Loucy (cell line): ENCODE results near the gene FOXB2.

Source experiments
- H2AFZ ChIP-seq: fragments of 200-600 bp; sonication (generic); 2 replicates; pipeline ENCODE4 v1.6.0; 2016; ENCODE audit warnings: antibody characterized with exemption, mild to moderate bottlenecking, low read length, moderate library complexity
- H3F3A ChIP-seq: fragments of 200-600 bp; 2 replicates; pipeline ENCODE4 v1.6.0; 2016; ENCODE audit warnings: antibody characterized with exemption, low read depth, mild to moderate bottlenecking
- H3K27me3 ChIP-seq: fragments of 200-600 bp; sonication (generic); 2 replicates; pipeline ENCODE4 v1.6.1; 2014; ENCODE audit warnings: low read length, mild to moderate bottlenecking; ENCODE audit not compliant: insufficient read depth, poor library complexity, severe bottlenecking
- H3K36me3 ChIP-seq: fragments of 200-600 bp; sonication (generic); 2 replicates; pipeline ENCODE4 v1.6.1; 2016; ENCODE audit warnings: low read length; ENCODE audit not compliant: insufficient read depth
- H3K4me1 ChIP-seq: fragments of 200-600 bp; sonication (generic); 2 replicates; pipeline ENCODE4 v1.5.1; 2014; ENCODE audit warnings: low read length, mild to moderate bottlenecking; ENCODE audit not compliant: insufficient read depth, poor library complexity, severe bottlenecking
- H3K4me2 ChIP-seq: fragments of 200-600 bp; sonication (generic); 2 replicates; pipeline ENCODE4 v1.6.0; 2014; ENCODE audit warnings: antibody characterized with exemption, low read length, low read depth, mild to moderate bottlenecking; ENCODE audit not compliant: poor library complexity, severe bottlenecking
- H3K4me3 ChIP-seq: fragments of 200-600 bp; sonication (generic); 2 replicates; pipeline ENCODE4 v1.5.1; 2014; ENCODE audit warnings: low read length, mild to moderate bottlenecking, mixed read lengths; ENCODE audit not compliant: poor library complexity, severe bottlenecking
- H3K79me2 ChIP-seq: fragments of 200-600 bp; sonication (generic); 2 replicates; pipeline ENCODE4 v1.6.1; 2014; ENCODE audit warnings: low read length; ENCODE audit not compliant: insufficient read depth
- H3K9ac ChIP-seq: fragments of 200-600 bp; sonication (generic); 2 replicates; pipeline ENCODE4 v1.6.0; 2014; ENCODE audit warnings: mild to moderate bottlenecking, low read depth, low read length, moderate library complexity; ENCODE audit not compliant: poor library complexity, severe bottlenecking
- H3K9me2 ChIP-seq: fragments of 200-600 bp; sonication (generic); replicated peaks from 2 replicates; pipeline ENCODE4 v1.6.1; 2016; ENCODE audit warnings: low read depth, low read length, mixed read lengths
- H3K9me3 ChIP-seq: fragments of 200-600 bp; sonication (generic); 2 replicates; pipeline ENCODE4 v1.6.1; 2014; ENCODE audit warnings: mild to moderate bottlenecking, antibody characterized with exemption, low read length, low read depth; ENCODE audit not compliant: insufficient read depth
- H4K20me1 ChIP-seq: fragments of 200-600 bp; sonication (generic); 2 replicates; pipeline ENCODE4 v1.6.0; 2014; ENCODE audit warnings: antibody characterized with exemption, low read length, mild to moderate bottlenecking; ENCODE audit not compliant: insufficient read depth, poor library complexity, severe bottlenecking
- EZH2phosphoT487 ChIP-seq: fragments of 200-600 bp; IDR thresholded peaks from 2 replicates; pipeline ENCODE4 v1.6.1; 2018; ENCODE audit warnings: antibody characterized with exemption, mild to moderate bottlenecking, moderate library complexity, borderline replicate concordance
- TF ChIP-seq, protein P1 (sequence below): fragments of 200-600 bp; sonication (generic); conservative IDR thresholded peaks from 2 replicates; pipeline ENCODE4 v1.5.1; 2014; ENCODE audit warnings: mild to moderate bottlenecking, antibody characterized with exemption, low read length

The FOXB2 gene

DNA sequence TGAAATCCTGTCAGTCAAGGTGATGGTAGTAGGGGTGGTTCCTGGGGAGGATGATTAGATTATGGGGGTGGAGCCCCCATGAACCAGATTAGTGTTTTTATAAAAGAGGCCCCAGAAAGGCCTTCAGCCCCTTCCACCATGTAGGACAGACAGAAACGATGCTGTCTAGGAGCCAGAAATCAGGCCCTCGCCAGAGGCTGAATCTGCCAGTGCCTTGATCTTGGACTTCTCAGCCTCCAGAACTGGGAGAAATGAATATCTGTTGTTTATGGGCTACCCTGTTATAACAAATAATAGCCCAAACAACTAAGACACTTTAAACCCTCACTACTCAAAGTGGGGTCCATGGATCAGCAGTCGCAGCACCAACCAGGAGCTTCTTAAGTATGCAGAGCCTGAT, 20.2 kb upstream of the FOXB2 start:
- H3K27me3 ChIP-seq = no peaks in the 10 kb centered on the region
- no peak overlapping the region for H3K9ac ChIP-seq
- TF ChIP-seq, protein P1, sequence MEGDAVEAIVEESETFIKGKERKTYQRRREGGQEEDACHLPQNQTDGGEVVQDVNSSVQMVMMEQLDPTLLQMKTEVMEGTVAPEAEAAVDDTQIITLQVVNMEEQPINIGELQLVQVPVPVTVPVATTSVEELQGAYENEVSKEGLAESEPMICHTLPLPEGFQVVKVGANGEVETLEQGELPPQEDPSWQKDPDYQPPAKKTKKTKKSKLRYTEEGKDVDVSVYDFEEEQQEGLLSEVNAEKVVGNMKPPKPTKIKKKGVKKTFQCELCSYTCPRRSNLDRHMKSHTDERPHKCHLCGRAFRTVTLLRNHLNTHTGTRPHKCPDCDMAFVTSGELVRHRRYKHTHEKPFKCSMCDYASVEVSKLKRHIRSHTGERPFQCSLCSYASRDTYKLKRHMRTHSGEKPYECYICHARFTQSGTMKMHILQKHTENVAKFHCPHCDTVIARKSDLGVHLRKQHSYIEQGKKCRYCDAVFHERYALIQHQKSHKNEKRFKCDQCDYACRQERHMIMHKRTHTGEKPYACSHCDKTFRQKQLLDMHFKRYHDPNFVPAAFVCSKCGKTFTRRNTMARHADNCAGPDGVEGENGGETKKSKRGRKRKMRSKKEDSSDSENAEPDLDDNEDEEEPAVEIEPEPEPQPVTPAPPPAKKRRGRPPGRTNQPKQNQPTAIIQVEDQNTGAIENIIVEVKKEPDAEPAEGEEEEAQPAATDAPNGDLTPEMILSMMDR = no peak
- no peak for TF ChIP-seq EZH2phosphoT487
- no peaks in the 10 kb centered on the region for H4K20me1 ChIP-seq
- no peaks in the 10 kb centered on the region for H3F3A ChIP-seq
- no peaks in the 10 kb centered on the region for H3K9me3 ChIP-seq
- no peaks in the 10 kb centered on the region for H3K79me2 ChIP-seq
- H3K36me3 ChIP-seq = no peaks in the 10 kb centered on the region
- no peaks in the 10 kb centered on the region for H3K9me2 ChIP-seq
- H3K4me1 ChIP-seq = no peaks in the 10 kb centered on the region
- H3K4me2 ChIP-seq = no peak overlapping the region
- no peak overlapping the region for H2AFZ ChIP-seq
- H3K4me3 ChIP-seq = no peak overlapping the region

DNA sequence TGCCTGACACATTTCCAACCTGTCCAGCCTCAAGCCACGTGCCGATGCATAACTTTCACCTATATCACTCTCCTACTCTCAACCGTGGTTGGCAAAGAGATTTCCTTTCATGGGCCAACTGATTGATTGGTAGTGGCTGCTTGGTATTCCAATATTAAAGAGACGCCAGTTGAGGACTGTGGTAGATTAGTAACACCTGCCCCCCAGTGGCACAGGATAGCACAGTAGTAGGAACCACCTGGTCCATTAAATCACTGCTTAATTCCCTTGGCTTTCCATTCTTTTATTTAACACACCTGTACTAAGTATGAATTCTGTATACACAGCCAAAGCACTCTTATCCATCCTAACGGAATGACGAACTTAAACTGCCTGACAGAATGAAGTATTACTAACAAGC, 19.1 kb upstream of the FOXB2 start:
- no peak overlapping the region for H2AFZ ChIP-seq
- no peaks in the 10 kb centered on the region for H3K4me1 ChIP-seq
- H3K9me2 ChIP-seq = no peaks in the 10 kb centered on the region
- TF ChIP-seq, protein P1 = no peak
- no peak for TF ChIP-seq EZH2phosphoT487
- H3K27me3 ChIP-seq = no peaks in the 10 kb centered on the region
- no peaks in the 10 kb centered on the region for H3K36me3 ChIP-seq
- no peak overlapping the region for H3K9ac ChIP-seq
- H4K20me1 ChIP-seq = no peaks in the 10 kb centered on the region
- H3K4me3 ChIP-seq = no peak overlapping the region
- no peaks in the 10 kb centered on the region for H3K79me2 ChIP-seq
- no peaks in the 10 kb centered on the region for H3F3A ChIP-seq
- H3K4me2 ChIP-seq = no peak overlapping the region
- no peaks in the 10 kb centered on the region for H3K9me3 ChIP-seq

DNA sequence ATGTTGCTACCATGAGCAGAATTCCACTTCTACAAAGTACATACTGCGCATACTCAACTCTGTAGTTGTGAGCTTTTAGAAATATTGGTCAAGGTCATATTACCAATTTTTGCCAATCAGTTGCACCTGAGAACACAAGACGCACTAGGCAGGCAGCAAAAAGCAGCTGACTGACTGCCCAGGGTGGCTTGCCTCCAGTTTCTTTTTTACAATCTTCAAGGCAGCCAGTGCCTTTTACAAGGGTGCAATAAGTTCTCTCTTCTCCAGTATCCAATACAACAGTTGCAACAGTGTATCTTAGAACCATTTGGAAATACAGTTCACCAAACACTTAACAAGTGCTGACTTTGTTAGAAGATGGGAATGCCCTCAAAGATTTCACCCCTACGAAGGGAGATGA, 16.1 kb upstream of the FOXB2 start:
- TF ChIP-seq, protein P1 = no peak
- no peak for TF ChIP-seq EZH2phosphoT487
- Histone ChIP-seq H3K9me2 (no peaks in the 10 kb centered on the region), H3K27me3 (no peaks in the 10 kb centered on the region), H3K4me3 (no peak overlapping the region), H3K4me2 (no peak overlapping the region), H3K4me1 (no peaks in the 10 kb centered on the region), H3F3A (no peaks in the 10 kb centered on the region), H2AFZ (no peak overlapping the region), H3K9me3 (no peaks in the 10 kb centered on the region), H4K20me1 (no peaks in the 10 kb centered on the region), H3K36me3 (no peaks in the 10 kb centered on the region), H3K9ac (no peak overlapping the region), H3K79me2 (no peaks in the 10 kb centered on the region)
